Spleen (tissue), 11 donors: ENCODE data around the gene UGCG. TPM values are rescaled to one million over a fixed set of nuclear protein-coding genes. Genes with fewer than 3 reads are reported as not detected.

Experiments
- DNase-seq: peaks from one replicate; pipeline ENCODE4 v3.0.0-alpha.2; 2020
- H3K27ac ChIP-seq, 8 donors: fragments of 200-600 bp; sonication (generic) in 7 of 8; 1 replicate in 4 of 8; 2 replicates in 4 of 8; pipeline versions ENCODE4 v1.5.0 to v1.8.0; 2016 to 2021; ENCODE audit warnings: inconsistent platforms in 4 of 8, mild to moderate bottlenecking in 4 of 8, moderate library complexity in 1 of 8
- H3K27me3 ChIP-seq, 7 donors: fragments of 200-600 bp; sonication (generic) in 6 of 7; replicated peaks in 1 of 7; 1 replicate in 4 of 7; 2 replicates in 3 of 7; pipeline versions ENCODE4 v1.5.0 to v1.8.0; 2016 to 2021; ENCODE audit warnings: inconsistent platforms in 3 of 7, mild to moderate bottlenecking in 1 of 7
- H3K36me3 ChIP-seq, 6 donors: fragments of 200-600 bp; sonication (generic) in 5 of 6; 1 replicate in 4 of 6; 2 replicates in 2 of 6; pipeline versions ENCODE4 v1.5.0 to v1.8.0; 2016 to 2021; ENCODE audit warnings: inconsistent platforms in 2 of 6
- H3K4me1 ChIP-seq, 6 donors: fragments of 200-600 bp; sonication (generic) in 5 of 6; 1 replicate in 3 of 6; 2 replicates in 3 of 6; pipeline versions ENCODE4 v1.5.0 to v1.8.0; 2016 to 2021; ENCODE audit warnings: inconsistent platforms in 3 of 6
- H3K4me3 ChIP-seq, 8 donors: fragments of 200-600 bp; sonication (generic) in 7 of 8; 1 replicate in 4 of 8; 2 replicates in 4 of 8; pipeline versions ENCODE4 v1.5.0 to v1.8.0; 2016 to 2021; ENCODE audit warnings: inconsistent platforms in 4 of 8, mild to moderate bottlenecking in 4 of 8, moderate library complexity in 2 of 8
- H3K9me3 ChIP-seq, 8 donors: fragments of 200-600 bp; sonication (generic) in 7 of 8; 1 replicate in 4 of 8; 2 replicates in 4 of 8; pipeline versions ENCODE4 v1.5.0 to v1.8.0; 2016 to 2021; ENCODE audit warnings: inconsistent platforms in 4 of 8
- CTCF ChIP-seq, 11 experiments: fragments of 200-600 bp in 7 of 11; fragments of 450-650 bp in 4 of 11; sonication (generic) in 4 of 11; IDR thresholded peaks in 8 of 11; conservative IDR thresholded peaks in 3 of 11; 1 replicate in 7 of 11; 2 replicates in 4 of 11; pipeline versions ENCODE4 v1.4.0 to v1.8.0; 2016 to 2021; ENCODE audit warnings: antibody characterized with exemption in 11 of 11, inconsistent platforms in 4 of 11, mild to moderate bottlenecking in 1 of 11
- POLR2A ChIP-seq, 3 donors: fragments of 450-650 bp; IDR thresholded peaks; one replicate each; pipeline ENCODE4 v1.5.1; 2017; ENCODE audit warnings: antibody characterized with exemption in 3 of 3, mild to moderate bottlenecking in 1 of 3
- POLR2AphosphoS5 ChIP-seq, 3 donors: sonication (generic); formaldehyde crosslinking; IDR thresholded peaks; one replicate each; pipeline ENCODE4 v1.5.1; 2017; ENCODE audit warnings: antibody characterized with exemption in 3 of 3
- WGBS, 5 donors: extraction: QIAGEN DNeasy Blood & Tissue Kit in 3 of 5; methylation state at CpG; one replicate each; pipeline versions ENCODE4 v1.1.5 to v1.1.7; 2013 to 2018; 5-methylcytosine and 5-hydroxymethylcytosine counted together
- intact Hi-C: fragments of 100-400 bp; cut with DNase I; formaldehyde crosslinking; loops from one replicate; pipeline ENCODE4 v1.15.0; 2023; ENCODE audit warnings: low total_unique reads
- polyA plus RNA-seq, 3 donors: library from polyadenylated mRNA; stranded (reverse); fragments of 200-250 nt; gene quantifications; one replicate each; pipeline ENCODE4 v1.2.1, GENCODE V29; 2013
- total RNA-seq, 7 donors: library from RNA; depleted of rRNA in 3 of 7; stranded (reverse); fragments of >200 nt in 3 of 7; fragmentation: NEBNext Ultra II Directional in 4 of 7; extraction: Animal tissue kit (Norgen Biotek cat#: 25700) in 4 of 7; gene quantifications; one replicate each; pipeline versions ENCODE4 v1.1.0 to v1.2.1, GENCODE V29; 2016 to 2021
- donor health status: healthy with polysubstance abuse.
- donor health status: DM: no; HTN: no; CAD: no; lungs with moderate emphysema.
- donor health status: DM: no; HTN: no; CAD: no.
- donor health status: Bipolar disorder and iron deficiency.
- donor health status: healthy.
- donor health status: DM: no; HTN: no; CAD: no.
- donor health status: DM: yes; HTN: yes; CAD: no.

UGCG gene
- total and polyA plus RNA-seq, 10 donors = 18.1 to 178 (median 80.8) TPM

GRCh38 chr9:111904891-111905291 lies 8.3 kb downstream of the UGCG start:
- no peak for DNase-seq
- 76 to 89% (median 83%) methylated on average over 5 of the region's 5 CpGs for WGBS, 5 donors
- no peaks in the 10 kb centered on the region for H3K9me3 ChIP-seq
- TF ChIP-seq POLR2AphosphoS5 (IDR thresholded peaks at IDR 0.05) = no peak
- no peak for TF ChIP-seq CTCF (IDR thresholded peaks at IDR 0.05 in 8 of 11, conservative IDR thresholded peaks at IDR 0.05 in 3 of 11)
- no peak for TF ChIP-seq POLR2A (IDR thresholded peaks at IDR 0.05)
- peaks cover 48 to 100% (median 98%) of the 10 kb centered on the region in 6 donors for H3K4me1 ChIP-seq
- intact Hi-C loops = no loop called here
- peak overlapping the region in 5 of 8 donors; percentile 50 to 98 (median 97) for H3K27ac ChIP-seq
- H3K36me3 ChIP-seq = peaks cover 0 to 16% (median 0%) of the 10 kb centered on the region in 6 donors
- H3K27me3 ChIP-seq = no peaks in the 10 kb centered on the region
- no peak overlapping the region for H3K4me3 ChIP-seq

GRCh38 chr9:111907147-111907546 lies 10.5 kb downstream of the UGCG start:
- WGBS, 5 donors = 84 to 90% (median 88%) methylated on average over 5 of the region's 5 CpGs

GRCh38 chr9:111909444-111909843 lies 12.8 kb downstream of the UGCG start:
- TF ChIP-seq POLR2AphosphoS5 (IDR thresholded peaks at IDR 0.05) = peak in 1 of 3 donors; percentile 46
- TF ChIP-seq CTCF (IDR thresholded peaks at IDR 0.05 in 8 of 11, conservative IDR thresholded peaks at IDR 0.05 in 3 of 11) = no peak
- TF ChIP-seq POLR2A (IDR thresholded peaks at IDR 0.05) = no peak
- intact Hi-C loops = no loop called here
- H3K36me3 ChIP-seq = peaks cover 0 to 23% (median 0%) of the 10 kb centered on the region in 6 donors
- no peak for DNase-seq
- no peaks in the 10 kb centered on the region for H3K27me3 ChIP-seq
- peak overlapping the region in 7 of 8 donors; percentile 11 to 97 (median 65) for H3K27ac ChIP-seq
- peaks cover 54 to 100% (median 95%) of the 10 kb centered on the region in 6 donors for H3K4me1 ChIP-seq
- WGBS, 5 donors = 47 to 59% (median 47%) methylated on average over 3 of the region's 3 CpGs
- H3K9me3 ChIP-seq = no peaks in the 10 kb centered on the region
- peak overlapping the region in 1 of 8 donors; percentile 28 for H3K4me3 ChIP-seq

More at GRCh38 chr9:111907147-111907546, 10.5 kb downstream of the UGCG start:
- Histone ChIP-seq H3K36me3 (peaks cover 0 to 23% (median 0%) of the 10 kb centered on the region in 6 donors), H3K4me3 (peak overlapping the region in 1 of 8 donors; percentile 1), H3K9me3 (no peaks in the 10 kb centered on the region), H3K27ac (peak overlapping the region in 3 of 8 donors; percentile 29 to 97 (median 68)), H3K4me1 (peaks cover 43 to 100% (median 95%) of the 10 kb centered on the region in 6 donors), H3K27me3 (no peaks in the 10 kb centered on the region)
- TF ChIP-seq POLR2A (IDR thresholded peaks at IDR 0.05) (no peak), CTCF (IDR thresholded peaks at IDR 0.05 in 8 of 11, conservative IDR thresholded peaks at IDR 0.05 in 3 of 11) (no peak), POLR2AphosphoS5 (IDR thresholded peaks at IDR 0.05) (no peak)
- intact Hi-C loops = no loop called here
- no peak for DNase-seq

GRCh38 chr9:111910428-111910827 lies 13.8 kb downstream of the UGCG start:
- Histone ChIP-seq H3K4me1 (peaks cover 64 to 100% (median 95%) of the 10 kb centered on the region in 6 donors), H3K27ac (peak overlapping the region in 6 of 8 donors; percentile 11 to 97 (median 66)), H3K36me3 (peaks cover 0 to 29% (median 0%) of the 10 kb centered on the region in 6 donors), H3K9me3 (no peaks in the 10 kb centered on the region), H3K4me3 (no peak overlapping the region), H3K27me3 (no peaks in the 10 kb centered on the region)
- TF ChIP-seq POLR2AphosphoS5 (IDR thresholded peaks at IDR 0.05) (no peak), CTCF (IDR thresholded peaks at IDR 0.05 in 8 of 11, conservative IDR thresholded peaks at IDR 0.05 in 3 of 11) (no peak), POLR2A (IDR thresholded peaks at IDR 0.05) (no peak)
- DNase-seq = no peak
- 69 to 80% (median 70%) methylated on average over 6 of the region's 6 CpGs for WGBS, 5 donors
- intact Hi-C loops = no loop called here
